KBM-7 (cell line): ENCODE data around the gene KMT2C.

Experiments used
- DNase-seq: peaks from one replicate; pipeline ENCODE4 v3.0.0-alpha.2; 2015
- in situ Hi-C: fragments of 300-500 bp; cut with MboI; formaldehyde crosslinking; loops from 2 replicates; pipeline ENCODE4 v1.14.3; 2020; ENCODE audit warnings: low sequenced_read_pairs, low pct_unique_long_range_greater_than_20kb, mixed read lengths

KMT2C gene

GRCh38 chr7:152103691-152104090, 332.1 kb downstream of the KMT2C start:
- in situ Hi-C loops, result no loop called here
- DNase-seq, result no peak

- no peak for DNase-seq
- in situ Hi-C loops, result no loop called here
Observed at GRCh38 chr7:152103066-152103465, 332.7 kb downstream of the KMT2C start.

- DNase-seq, result no peak
- in situ Hi-C loops, result no loop called here
Observed at GRCh38 chr7:152097330-152097729, 338.5 kb downstream of the KMT2C start.

- in situ Hi-C loops, result no loop called here
- no peak for DNase-seq
Observed at GRCh38 chr7:152095771-152096170, 340.0 kb downstream of the KMT2C start.

- in situ Hi-C loops, result no loop called here
- no peak for DNase-seq
Observed at GRCh38 chr7:152093717-152094116, 342.1 kb downstream of the KMT2C start.

GRCh38 chr7:152090747-152091146, 345.1 kb downstream of the KMT2C start:
- DNase-seq, result no peak
- in situ Hi-C loops, result no loop called here

GRCh38 chr7:152089183-152089582, 346.6 kb downstream of the KMT2C start:
- in situ Hi-C loops, result no loop called here
- DNase-seq, result no peak

GRCh38 chr7:152086513-152086912, 349.3 kb downstream of the KMT2C start:
- in situ Hi-C loops, result no loop called here
- DNase-seq, result no peak

GRCh38 chr7:152085131-152085530, 350.7 kb downstream of the KMT2C start:
- no peak for DNase-seq
- in situ Hi-C loops, result no loop called here
